Liver (tissue), 3 donors: ENCODE measurements around the gene SLC1A3.

ENCODE experiments used
- HNF4G ChIP-seq: IDR thresholded peaks from 2 replicates; pipeline ENCODE4 v1.6.1; 2016; ENCODE audit warnings: antibody characterized with exemption
- SP1 ChIP-seq: IDR thresholded peaks from 2 replicates; pipeline ENCODE4 v1.6.1; 2018; ENCODE audit warnings: antibody characterized with exemption, mild to moderate bottlenecking
- TF ChIP-seq, protein P1 (sequence below): fragments of 150-350 bp; IDR thresholded peaks from 2 replicates; pipeline ENCODE4 v1.5.1; 2017; ENCODE audit warnings: improper control_type of control experiment, low read depth, low read length; ENCODE audit not compliant: missing input control
- TF ChIP-seq, protein P2 (sequence below): IDR thresholded peaks from 2 replicates; pipeline ENCODE4 v1.6.1; 2016; ENCODE audit warnings: antibody characterized with exemption
- donor health status: healthy.
- donor health status: healthy.

GRCh38 chr5:36643162-36643561, 36.8 kb downstream of the SLC1A3 start:
- TF ChIP-seq, protein P1, sequence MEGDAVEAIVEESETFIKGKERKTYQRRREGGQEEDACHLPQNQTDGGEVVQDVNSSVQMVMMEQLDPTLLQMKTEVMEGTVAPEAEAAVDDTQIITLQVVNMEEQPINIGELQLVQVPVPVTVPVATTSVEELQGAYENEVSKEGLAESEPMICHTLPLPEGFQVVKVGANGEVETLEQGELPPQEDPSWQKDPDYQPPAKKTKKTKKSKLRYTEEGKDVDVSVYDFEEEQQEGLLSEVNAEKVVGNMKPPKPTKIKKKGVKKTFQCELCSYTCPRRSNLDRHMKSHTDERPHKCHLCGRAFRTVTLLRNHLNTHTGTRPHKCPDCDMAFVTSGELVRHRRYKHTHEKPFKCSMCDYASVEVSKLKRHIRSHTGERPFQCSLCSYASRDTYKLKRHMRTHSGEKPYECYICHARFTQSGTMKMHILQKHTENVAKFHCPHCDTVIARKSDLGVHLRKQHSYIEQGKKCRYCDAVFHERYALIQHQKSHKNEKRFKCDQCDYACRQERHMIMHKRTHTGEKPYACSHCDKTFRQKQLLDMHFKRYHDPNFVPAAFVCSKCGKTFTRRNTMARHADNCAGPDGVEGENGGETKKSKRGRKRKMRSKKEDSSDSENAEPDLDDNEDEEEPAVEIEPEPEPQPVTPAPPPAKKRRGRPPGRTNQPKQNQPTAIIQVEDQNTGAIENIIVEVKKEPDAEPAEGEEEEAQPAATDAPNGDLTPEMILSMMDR: no peak
- no peak for TF ChIP-seq HNF4G
- TF ChIP-seq SP1: no peak
- TF ChIP-seq, protein P2, sequence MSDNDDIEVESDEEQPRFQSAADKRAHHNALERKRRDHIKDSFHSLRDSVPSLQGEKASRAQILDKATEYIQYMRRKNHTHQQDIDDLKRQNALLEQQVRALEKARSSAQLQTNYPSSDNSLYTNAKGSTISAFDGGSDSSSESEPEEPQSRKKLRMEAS: no peak
